ENCODE measurements around the gene MMP11.

Gene MMP11

DNA sequence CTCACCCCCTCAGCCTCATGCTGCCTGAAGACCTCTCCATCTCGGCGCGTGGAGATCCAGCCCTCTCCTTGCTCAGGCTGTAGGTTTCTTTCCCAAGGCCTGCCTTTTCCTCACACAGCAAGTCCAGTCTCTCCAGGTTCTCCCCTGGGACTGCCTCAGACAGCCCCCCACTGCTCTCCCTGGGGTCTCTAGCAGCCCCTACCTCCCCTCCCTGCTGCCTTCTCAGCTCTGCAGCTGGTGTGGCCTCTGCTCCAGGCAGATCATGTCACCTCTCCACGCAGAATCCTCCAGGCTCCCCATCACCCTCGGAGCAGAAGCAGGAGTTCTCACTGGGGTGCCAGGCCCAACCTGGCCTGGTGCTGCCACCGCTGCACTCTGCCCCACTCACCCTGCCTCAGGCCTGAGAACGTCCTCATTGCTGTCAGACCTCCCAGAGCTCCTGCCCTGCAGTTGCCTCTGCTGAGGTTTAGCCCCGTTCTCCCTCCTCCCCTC is 29.3 kb downstream of the MMP11 start:
- no peak for DNase-seq (ENCODE audit: low spot score)

DNA sequence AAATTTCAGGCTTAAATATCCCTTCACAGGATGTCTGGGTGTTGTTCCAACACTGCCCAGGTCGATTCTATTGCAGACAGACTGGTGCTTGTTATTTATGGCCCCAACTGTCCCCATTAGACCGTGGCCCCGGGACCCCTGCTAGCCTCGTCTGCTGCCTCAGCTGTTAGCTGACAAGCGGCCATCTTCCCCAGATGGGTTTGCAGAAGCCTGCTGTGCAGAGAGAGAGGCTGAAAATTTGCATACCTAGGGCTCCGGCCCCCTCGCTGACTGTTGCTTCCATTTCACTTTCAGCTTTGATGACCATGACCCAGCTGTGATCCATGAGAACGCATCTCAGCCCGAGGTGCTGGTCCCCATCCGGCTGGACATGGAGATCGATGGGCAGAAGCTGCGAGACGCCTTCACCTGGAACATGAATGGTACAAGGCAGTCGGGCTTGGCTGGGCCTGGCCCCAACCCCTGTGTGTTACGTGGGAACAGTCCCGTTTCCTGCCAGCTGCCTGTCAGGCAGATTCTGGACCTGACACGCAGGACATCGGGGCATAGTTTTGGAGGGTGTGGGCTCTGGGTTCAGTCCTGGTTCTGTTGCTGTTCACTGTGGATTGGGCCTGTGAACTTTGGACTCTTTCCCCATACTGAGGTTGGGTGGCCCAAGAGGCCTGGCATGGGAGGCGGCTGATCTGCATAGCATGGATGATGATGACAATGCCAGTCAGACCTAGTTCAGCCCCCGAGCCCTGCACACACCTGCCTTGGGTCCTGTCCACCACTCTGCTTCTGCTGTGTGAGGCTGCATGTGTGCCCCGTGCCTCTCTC is 30.6 kb downstream of the MMP11 start:
- DNase-seq (ENCODE audit: low spot score), result no peak

GRCh38 chr22:23804781-23805291 is 32.2 kb downstream of the MMP11 start:
- no peak for DNase-seq (ENCODE audit: low spot score)

DNA sequence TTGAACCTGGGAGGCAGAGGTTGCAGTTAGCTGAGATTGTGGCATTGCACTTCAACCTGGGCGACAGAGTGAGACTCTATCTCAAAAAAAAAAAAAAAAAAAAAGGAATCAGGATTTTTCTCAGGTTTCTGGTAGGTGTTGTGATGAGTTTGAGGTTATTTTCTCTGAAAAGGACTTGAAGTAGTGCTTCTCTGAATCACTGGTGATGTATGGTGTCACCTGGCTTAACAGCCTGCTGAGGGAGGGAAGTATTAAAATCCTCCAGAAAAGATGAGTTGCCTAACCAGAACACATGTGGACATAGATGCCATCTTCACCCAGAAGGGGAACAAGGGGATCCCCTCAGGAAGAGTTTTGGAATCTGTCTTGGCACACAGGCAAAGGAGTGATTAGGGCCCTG is 34.2 kb downstream of the MMP11 start:
- no peak for DNase-seq (ENCODE audit: low spot score)

- no peak for DNase-seq (ENCODE audit: low spot score)
Measured at GRCh38 chr22:23812378-23812777, 39.7 kb downstream of the MMP11 start.

GRCh38 chr22:23815541-23816155 is 43.0 kb downstream of the MMP11 start:
- no peak for DNase-seq (ENCODE audit: low spot score)

DNA sequence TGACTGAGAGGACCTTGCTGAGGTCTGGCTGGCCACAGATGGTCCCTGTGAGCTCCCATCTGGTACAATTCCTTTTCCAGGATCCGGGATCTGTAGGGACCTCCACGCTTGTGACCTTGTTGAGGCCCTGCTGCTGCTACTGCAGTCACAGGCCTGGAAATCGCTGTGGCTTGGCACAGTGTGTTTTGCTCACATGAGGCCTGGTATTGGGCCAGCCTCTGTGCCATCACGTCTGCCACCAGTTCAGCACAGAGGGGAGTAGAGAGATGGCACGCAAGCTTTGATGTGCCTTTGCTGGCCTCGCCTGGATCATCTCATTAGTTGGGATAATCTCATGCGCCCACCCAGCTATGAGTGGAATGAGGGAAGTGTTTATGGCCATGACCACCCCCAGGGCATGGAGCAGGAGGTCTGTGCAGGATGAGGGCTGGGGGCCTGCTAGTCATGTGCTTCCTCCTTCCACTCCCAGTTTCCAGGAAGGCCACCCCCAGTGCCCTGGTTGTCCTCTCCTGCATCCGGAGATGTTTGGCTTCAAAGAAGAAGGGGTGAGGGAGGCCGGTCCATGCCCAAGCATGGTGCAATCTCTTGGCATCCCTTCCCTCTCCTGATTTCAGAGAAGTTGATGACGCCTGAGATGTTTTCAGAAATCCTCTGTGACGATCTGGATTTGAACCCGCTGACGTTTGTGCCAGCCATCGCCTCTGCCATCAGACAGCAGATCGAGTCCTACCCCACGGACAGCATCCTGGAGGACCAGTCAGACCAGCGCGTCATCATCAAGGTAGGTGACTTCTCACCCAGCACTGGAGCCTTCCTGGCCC is 43.7 kb downstream of the MMP11 start:
- DNase-seq (ENCODE audit: low spot score), result no peak

- DNase-seq (ENCODE audit: low spot score), result no peak
Measured at GRCh38 chr22:23817146-23817545, 44.5 kb downstream of the MMP11 start.

DNA sequence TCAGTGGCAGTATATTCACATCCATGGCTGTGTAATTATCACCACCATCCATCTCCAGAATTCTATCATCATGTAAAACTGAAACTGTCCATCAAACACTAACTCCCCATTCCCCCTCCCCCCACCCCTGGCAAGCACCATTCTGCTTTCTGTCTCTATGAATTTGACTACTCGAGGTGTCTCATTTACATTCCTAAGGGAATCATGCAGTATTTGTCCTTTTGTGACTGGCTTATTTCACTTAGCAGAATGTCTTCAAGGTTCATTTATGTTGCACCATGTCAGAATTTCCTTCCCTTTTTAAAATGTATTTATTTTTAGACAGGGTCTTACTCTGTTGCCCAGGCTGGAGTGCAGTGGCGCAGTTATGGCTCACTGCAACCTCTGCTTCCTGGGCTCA is 45.9 kb downstream of the MMP11 start:
- no peak for DNase-seq (ENCODE audit: low spot score)

- DNase-seq (ENCODE audit: low spot score), result no peak
Measured at GRCh38 chr22:23820748-23821211, 48.1 kb downstream of the MMP11 start.

DNA sequence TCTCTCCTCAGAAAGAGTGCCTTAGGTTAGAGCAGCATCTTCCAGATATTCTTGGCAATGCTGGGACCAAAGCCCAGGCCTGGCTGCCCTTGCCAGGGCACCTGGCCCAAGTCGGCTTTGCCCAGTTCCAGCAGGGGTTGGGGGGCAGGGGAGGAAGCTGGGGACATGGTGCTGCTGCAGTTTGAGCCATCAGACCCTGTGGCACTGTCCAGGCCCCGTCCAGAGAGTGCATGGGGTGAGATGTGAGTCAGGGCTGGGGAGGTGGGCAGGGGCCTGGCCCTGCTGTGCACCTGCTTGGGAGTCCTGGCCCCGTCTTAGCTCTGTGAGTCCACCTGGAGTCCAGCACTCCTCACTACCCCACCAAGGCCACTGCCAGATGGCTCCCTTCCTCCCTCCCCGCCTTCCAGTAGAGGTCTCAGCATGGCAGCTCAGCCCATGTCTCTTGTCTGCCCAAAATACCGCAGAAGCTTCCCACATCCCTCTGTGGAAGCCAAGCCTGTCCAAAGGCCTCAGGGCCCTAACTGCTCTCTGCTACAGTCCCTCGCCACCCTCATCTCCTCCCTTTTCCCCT is 49.5 kb downstream of the MMP11 start:
- DNase-seq (ENCODE audit: low spot score), result no peak

GRCh38 chr22:23823331-23823791 is 50.7 kb downstream of the MMP11 start:
- DNase-seq (ENCODE audit: low spot score), result no peak

DNA sequence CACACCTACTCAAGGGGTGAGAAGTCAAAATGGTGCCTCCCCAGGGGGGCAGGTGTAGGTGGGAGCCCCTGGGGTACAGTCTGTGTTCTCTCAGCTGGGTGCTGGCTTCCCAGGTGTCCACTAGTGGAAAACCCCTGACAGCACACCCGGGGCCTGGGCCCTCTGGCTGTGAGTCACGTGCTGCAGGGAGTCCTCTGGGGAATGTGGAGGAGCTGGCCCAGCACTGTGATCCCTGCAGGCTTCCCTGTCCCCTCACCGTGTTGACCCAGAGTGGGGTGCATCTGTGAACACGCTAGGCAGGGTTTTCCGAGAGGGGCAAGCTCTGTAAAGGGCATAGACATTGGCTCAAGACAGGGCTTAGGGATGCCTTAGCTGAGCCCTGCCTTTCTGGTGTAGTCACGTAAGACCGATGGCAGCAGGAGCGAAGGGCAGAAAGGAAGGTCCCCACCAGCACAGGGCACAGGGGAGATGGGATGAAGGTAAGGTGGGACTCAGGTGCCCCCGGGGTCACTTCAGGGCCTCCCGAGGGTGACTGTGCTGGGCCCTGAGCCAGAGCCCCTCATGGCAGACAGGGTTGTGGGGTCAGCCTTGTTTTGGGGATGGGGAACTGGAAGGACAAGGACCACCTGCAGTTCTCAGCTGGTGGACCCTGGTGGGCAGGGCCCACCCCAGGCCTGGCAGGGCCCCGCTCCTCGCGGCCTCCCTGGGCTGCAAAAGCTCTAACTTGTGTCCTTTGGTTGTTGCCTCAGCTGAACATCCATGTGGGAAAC is 52.0 kb downstream of the MMP11 start:
- DNase-seq (ENCODE audit: low spot score), result no peak

DNA sequence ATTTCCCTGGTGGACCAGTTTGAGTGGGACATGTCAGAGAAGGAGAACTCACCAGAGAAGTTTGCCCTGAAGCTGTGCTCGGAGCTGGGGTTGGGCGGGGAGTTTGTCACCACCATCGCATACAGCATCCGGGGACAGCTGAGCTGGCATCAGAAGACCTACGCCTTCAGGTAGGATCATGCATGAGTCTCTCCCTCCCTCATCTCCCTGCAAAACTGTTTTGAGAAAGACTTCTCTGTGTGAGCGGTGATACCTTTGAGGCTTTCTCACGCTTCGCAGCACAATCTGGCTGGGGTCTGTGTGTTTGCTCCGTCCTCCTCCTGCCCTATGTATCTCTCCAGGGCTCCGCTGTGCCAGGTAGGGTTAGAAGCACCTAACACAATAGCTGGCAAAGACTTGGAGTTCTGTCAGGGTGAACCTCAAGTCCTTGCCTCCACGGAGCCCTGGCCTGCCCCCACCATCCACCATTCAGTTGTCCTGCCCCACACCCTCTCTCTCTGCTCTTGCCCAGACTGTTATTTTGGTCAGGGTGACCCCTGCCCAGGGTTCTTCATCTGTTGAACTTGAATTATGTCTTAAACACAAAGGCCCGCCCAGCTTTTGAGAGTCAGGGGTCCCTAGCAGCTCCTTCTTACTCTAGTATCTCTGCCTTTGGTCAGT is 52.7 kb downstream of the MMP11 start:
- DNase-seq (ENCODE audit: low spot score), result no peak

- no peak for DNase-seq (ENCODE audit: low spot score)
Measured at GRCh38 chr22:23826510-23827350, 54.1 kb downstream of the MMP11 start.

GRCh38 chr22:23827351-23827995 is 54.8 kb downstream of the MMP11 start:
- no peak for DNase-seq (ENCODE audit: low spot score)

- DNase-seq (ENCODE audit: low spot score), result no peak
Measured at GRCh38 chr22:23828800-23829680, 56.4 kb downstream of the MMP11 start.

DNA sequence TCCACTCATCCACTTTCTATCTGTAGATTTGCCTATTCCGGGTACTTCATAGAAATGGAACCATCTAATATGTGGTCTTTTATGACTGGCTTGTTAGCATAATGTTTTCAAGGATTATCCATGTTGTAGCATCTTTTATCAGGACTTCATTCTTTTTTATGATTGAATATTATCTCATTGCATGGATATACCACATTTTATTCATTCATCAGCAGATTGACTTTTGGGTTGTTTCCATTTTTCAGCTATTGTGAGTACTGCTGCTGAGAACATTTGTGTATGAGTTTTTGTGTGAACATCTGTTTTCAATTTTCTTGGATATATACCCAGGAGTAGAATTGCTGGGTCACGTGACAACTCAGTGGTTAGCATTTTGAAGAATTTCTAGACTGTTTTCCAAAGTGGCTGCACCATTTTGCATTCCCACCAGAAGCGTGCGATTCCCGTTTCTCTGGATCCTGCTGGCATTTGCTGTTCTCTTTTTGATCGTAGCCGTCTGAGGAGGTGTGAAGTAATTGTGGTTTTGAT is 57.3 kb downstream of the MMP11 start:
- no peak for DNase-seq (ENCODE audit: low spot score)
